ENCODE data around the gene TMEM248.

TMEM248 gene

GRCh38 chr7:66919704-66920103 lies 1.3 kb upstream of the TMEM248 start:
- Histone ChIP-seq H3K9ac (ENCODE audit: low read length) (no peak overlapping the region), H3K27ac (ENCODE audit: low read length) (no peak overlapping the region), H3K27me3 (ENCODE audit: low read depth, low read length) (no peaks in the 10 kb centered on the region), H4K20me1 (ENCODE audit: insufficient read depth, low read length) (peaks cover 8% of the 10 kb centered on the region; the same call in 1 of the 2 replicates), H3K9me3 (ENCODE audit: insufficient read depth, low read length) (no peaks in the 10 kb centered on the region), H3K79me2 (ENCODE audit: low read length) (peaks cover 52% of the 10 kb centered on the region), H2AFZ (ENCODE audit: low read depth, low read length) (no peak overlapping the region), H3K36me3 (replicated peaks; ENCODE audit: low read depth, low read length) (peaks cover 15% of the 10 kb centered on the region), H3K4me2 (ENCODE audit: low read length) (peak overlapping the region; percentile 79), H3K4me3 (ENCODE audit: low read length) (peak overlapping the region; percentile 92), H3K4me1 (ENCODE audit: low read length) (peaks cover 31% of the 10 kb centered on the region)
- TF ChIP-seq EZH2phosphoT487 (IDR thresholded peaks at IDR 0.05; ENCODE audit: low read depth) (no peak), CTCF (IDR thresholded peaks at IDR 0.05; ENCODE audit: low read depth, low read length) (no peak)

DNA sequence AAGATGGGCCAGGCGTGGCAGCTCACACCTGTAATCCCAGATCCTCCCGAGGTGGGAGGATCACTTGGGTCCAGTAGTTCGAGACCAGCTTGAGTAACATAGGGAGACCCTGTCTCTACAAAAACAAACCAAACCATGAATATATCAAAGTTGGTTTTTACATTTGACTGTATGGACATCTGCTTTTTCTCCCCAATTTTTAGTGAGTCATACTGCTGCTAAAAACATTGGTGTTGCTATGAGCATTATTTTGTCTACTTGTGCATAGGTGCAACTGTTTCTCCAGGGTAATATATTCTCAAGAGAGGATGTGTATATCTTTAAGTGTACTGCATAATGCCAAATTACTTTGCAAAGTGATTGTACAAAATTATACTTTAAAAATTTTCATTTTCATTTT lies 769 bp upstream of the TMEM248 start:
- Histone ChIP-seq H3K36me3 (replicated peaks; ENCODE audit: low read depth, low read length) (peaks cover 18% of the 10 kb centered on the region), H3K4me1 (ENCODE audit: low read length) (peaks cover 27% of the 10 kb centered on the region), H3K79me2 (ENCODE audit: low read length) (peaks cover 58% of the 10 kb centered on the region), H4K20me1 (ENCODE audit: insufficient read depth, low read length) (peaks cover 8% of the 10 kb centered on the region; the same call in 1 of the 2 replicates), H3K27me3 (ENCODE audit: low read depth, low read length) (no peaks in the 10 kb centered on the region), H3K4me2 (ENCODE audit: low read length) (peak overlapping the region; percentile 79), H3K27ac (ENCODE audit: low read length) (no peak overlapping the region), H3K9me3 (ENCODE audit: insufficient read depth, low read length) (no peaks in the 10 kb centered on the region), H2AFZ (ENCODE audit: low read depth, low read length) (no peak overlapping the region), H3K4me3 (ENCODE audit: low read length) (peak overlapping the region; percentile 92), H3K9ac (ENCODE audit: low read length) (peak overlapping the region; percentile 72)
- TF ChIP-seq CTCF (IDR thresholded peaks at IDR 0.05; ENCODE audit: low read depth, low read length): no peak
- no peak for TF ChIP-seq EZH2phosphoT487 (IDR thresholded peaks at IDR 0.05; ENCODE audit: low read depth)

GRCh38 chr7:66921396-66921917 lies 432 bp downstream of the TMEM248 start:
- H3K4me2 ChIP-seq (ENCODE audit: low read length): peak overlapping the region; percentile 93
- H3K9me3 ChIP-seq (ENCODE audit: insufficient read depth, low read length): no peaks in the 10 kb centered on the region
- peak overlapping the region; percentile 69 for H3K27ac ChIP-seq (ENCODE audit: low read length)
- TF ChIP-seq CTCF (IDR thresholded peaks at IDR 0.05; ENCODE audit: low read depth, low read length): no peak
- TF ChIP-seq EZH2phosphoT487 (IDR thresholded peaks at IDR 0.05; ENCODE audit: low read depth): no peak
- H2AFZ ChIP-seq (ENCODE audit: low read depth, low read length): no peak overlapping the region
- peaks cover 21% of the 10 kb centered on the region for H3K4me1 ChIP-seq (ENCODE audit: low read length)
- peaks cover 70% of the 10 kb centered on the region for H3K79me2 ChIP-seq (ENCODE audit: low read length)
- no peaks in the 10 kb centered on the region for H3K27me3 ChIP-seq (ENCODE audit: low read depth, low read length)
- H3K4me3 ChIP-seq (ENCODE audit: low read length): peak overlapping the region; percentile 92
- H4K20me1 ChIP-seq (ENCODE audit: insufficient read depth, low read length): peaks cover 11% of the 10 kb centered on the region; the same call in 1 of the 2 replicates
- H3K9ac ChIP-seq (ENCODE audit: low read length): peak overlapping the region; percentile 80
- H3K36me3 ChIP-seq (replicated peaks; ENCODE audit: low read depth, low read length): peaks cover 25% of the 10 kb centered on the region

DNA sequence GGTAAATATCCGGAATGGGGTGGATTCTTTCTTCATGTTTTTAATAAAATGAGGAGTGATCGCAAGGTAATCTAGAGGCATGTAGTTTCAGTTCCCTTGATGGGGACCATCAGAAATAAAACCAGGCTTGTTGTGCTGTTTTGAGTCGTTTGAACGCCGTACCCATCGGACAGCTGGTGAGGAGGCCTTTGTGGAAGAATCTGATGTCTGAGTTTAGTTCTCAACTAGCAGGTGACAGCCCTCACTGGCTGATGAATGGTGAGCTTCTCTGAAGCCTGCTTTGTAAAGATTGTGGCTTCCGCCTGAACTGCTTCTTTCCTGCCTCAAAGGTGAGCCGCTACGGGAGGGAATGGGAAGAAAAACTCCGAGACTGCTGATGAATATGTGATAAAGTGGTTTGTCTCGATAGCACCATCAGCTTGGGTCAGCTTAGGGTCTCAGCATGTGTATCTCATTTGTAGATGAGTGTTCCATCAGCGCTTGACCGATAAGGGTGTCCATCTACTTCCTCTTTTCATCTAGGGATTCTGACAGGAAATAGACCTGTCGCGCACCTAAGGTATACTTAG lies 977 bp downstream of the TMEM248 start:
- H4K20me1 ChIP-seq (ENCODE audit: insufficient read depth, low read length): peaks cover 16% of the 10 kb centered on the region
- no peaks in the 10 kb centered on the region for H3K27me3 ChIP-seq (ENCODE audit: low read depth, low read length)
- H3K36me3 ChIP-seq (replicated peaks; ENCODE audit: low read depth, low read length): peaks cover 30% of the 10 kb centered on the region
- H3K4me3 ChIP-seq (ENCODE audit: low read length): peak overlapping the region; percentile 92
- H3K4me2 ChIP-seq (ENCODE audit: low read length): peak overlapping the region; percentile 93
- peak overlapping the region; percentile 80 for H3K9ac ChIP-seq (ENCODE audit: low read length)
- H3K4me1 ChIP-seq (ENCODE audit: low read length): peaks cover 21% of the 10 kb centered on the region
- H3K79me2 ChIP-seq (ENCODE audit: low read length): peaks cover 75% of the 10 kb centered on the region
- no peak overlapping the region for H2AFZ ChIP-seq (ENCODE audit: low read depth, low read length)
- H3K9me3 ChIP-seq (ENCODE audit: insufficient read depth, low read length): no peaks in the 10 kb centered on the region
- H3K27ac ChIP-seq (ENCODE audit: low read length): peak overlapping the region; percentile 69
- TF ChIP-seq CTCF (IDR thresholded peaks at IDR 0.05; ENCODE audit: low read depth, low read length) (no peak), EZH2phosphoT487 (IDR thresholded peaks at IDR 0.05; ENCODE audit: low read depth) (no peak)
